HG03066 (cell line): Measurements from ENCODE around the gene AJM1.

Experiments used
- ATAC-seq: cut with Tn5 transposase; IDR thresholded peaks from one replicate; pipeline ENCODE4 v1.9.1; 2021; ENCODE audit warnings: low read depth; ENCODE audit not compliant: unreplicated experiment

AJM1 gene

GRCh38 chr9:136807281-136808074 is 34.8 kb upstream of the AJM1 start, which contains the start of gene RABL6:
Gene RABL6, plus strand, starts transcription at chr9:136807948. Its CDS starts 249 bp downstream, at chr9:136808197.
- peak; percentile 77 for ATAC-seq

GRCh38 chr9:136808075-136808805 is 34.0 kb upstream of the AJM1 start:
- ATAC-seq, result peak; percentile 27

- ATAC-seq, result no peak
Observed at GRCh38 chr9:136808806-136809158, 33.5 kb upstream of the AJM1 start.

GRCh38 chr9:136814725-136815421 is 27.4 kb upstream of the AJM1 start:
- ATAC-seq, result no peak

- ATAC-seq, result no peak
Observed at GRCh38 chr9:136815422-136815782, 26.9 kb upstream of the AJM1 start.

GRCh38 chr9:136820971-136821825 is 21.1 kb upstream of the AJM1 start:
- ATAC-seq, result no peak

- ATAC-seq, result no peak
Observed at GRCh38 chr9:136821826-136822544, 20.3 kb upstream of the AJM1 start.

GRCh38 chr9:136823136-136824046 is 18.9 kb upstream of the AJM1 start:
- ATAC-seq, result no peak

GRCh38 chr9:136824496-136825225 is 17.6 kb upstream of the AJM1 start:
- no peak for ATAC-seq

- no peak for ATAC-seq
Observed at GRCh38 chr9:136825295-136826187, 16.7 kb upstream of the AJM1 start.

- ATAC-seq, result no peak
Observed at GRCh38 chr9:136826188-136826541, 16.1 kb upstream of the AJM1 start.

GRCh38 chr9:136826703-136827582 is 15.3 kb upstream of the AJM1 start:
- ATAC-seq, result no peak

GRCh38 chr9:136827794-136828473 is 14.3 kb upstream of the AJM1 start:
- ATAC-seq, result no peak

- ATAC-seq, result no peak
Observed at GRCh38 chr9:136828474-136829140, 13.7 kb upstream of the AJM1 start.

- ATAC-seq, result no peak
Observed at GRCh38 chr9:136829412-136829811, 12.9 kb upstream of the AJM1 start.
